ENCODE results near the gene UBA7.

The UBA7 gene

DNA sequence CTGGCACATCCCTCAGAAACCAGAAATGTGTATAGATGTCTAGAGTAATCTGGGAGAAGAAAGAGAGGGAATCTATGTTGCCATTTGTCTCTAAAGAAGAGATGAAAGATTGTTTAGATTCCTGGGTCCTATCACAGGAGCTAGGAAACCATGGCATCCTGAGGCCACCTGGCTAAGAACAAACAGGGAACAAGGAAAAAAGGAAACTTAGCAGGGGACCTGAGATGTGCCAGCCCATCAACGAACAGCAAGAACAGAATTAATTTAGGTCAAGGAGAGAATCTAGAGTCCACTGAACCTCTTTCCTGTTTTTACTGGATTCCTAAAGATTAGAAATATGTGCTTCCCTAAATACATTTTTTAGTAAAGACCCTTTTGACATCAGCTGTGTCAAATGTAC is 57.7 kb downstream of the UBA7 start:
- no peak overlapping the region for H3K4me3 Mint-ChIP-seq
- peaks cover 34% of the 10 kb centered on the region for H3K36me3 Mint-ChIP-seq (ENCODE audit: low read depth)
- H3K27ac Mint-ChIP-seq = no peak overlapping the region
- no peak for DNase-seq
- H3K4me1 Mint-ChIP-seq (ENCODE audit: low read depth) = peaks cover 40% of the 10 kb centered on the region
- H3K27me3 Mint-ChIP-seq = no peaks in the 10 kb centered on the region
- no peaks in the 10 kb centered on the region for H3K9me3 Mint-ChIP-seq

Measured in activated T-cell treated with anti-CD3 and anti-CD28 coated beads, Interleukin-2, amount 50 U/mL, for 24 hours (primary cell).